ENCODE results near the gene RNF150. TPM values are rescaled to one million over a fixed set of nuclear protein-coding genes. Genes with fewer than 3 reads are reported as not detected.

RNF150 gene
- 0.39 and 0.43 TPM in 2 replicates for total RNA-seq

DNA sequence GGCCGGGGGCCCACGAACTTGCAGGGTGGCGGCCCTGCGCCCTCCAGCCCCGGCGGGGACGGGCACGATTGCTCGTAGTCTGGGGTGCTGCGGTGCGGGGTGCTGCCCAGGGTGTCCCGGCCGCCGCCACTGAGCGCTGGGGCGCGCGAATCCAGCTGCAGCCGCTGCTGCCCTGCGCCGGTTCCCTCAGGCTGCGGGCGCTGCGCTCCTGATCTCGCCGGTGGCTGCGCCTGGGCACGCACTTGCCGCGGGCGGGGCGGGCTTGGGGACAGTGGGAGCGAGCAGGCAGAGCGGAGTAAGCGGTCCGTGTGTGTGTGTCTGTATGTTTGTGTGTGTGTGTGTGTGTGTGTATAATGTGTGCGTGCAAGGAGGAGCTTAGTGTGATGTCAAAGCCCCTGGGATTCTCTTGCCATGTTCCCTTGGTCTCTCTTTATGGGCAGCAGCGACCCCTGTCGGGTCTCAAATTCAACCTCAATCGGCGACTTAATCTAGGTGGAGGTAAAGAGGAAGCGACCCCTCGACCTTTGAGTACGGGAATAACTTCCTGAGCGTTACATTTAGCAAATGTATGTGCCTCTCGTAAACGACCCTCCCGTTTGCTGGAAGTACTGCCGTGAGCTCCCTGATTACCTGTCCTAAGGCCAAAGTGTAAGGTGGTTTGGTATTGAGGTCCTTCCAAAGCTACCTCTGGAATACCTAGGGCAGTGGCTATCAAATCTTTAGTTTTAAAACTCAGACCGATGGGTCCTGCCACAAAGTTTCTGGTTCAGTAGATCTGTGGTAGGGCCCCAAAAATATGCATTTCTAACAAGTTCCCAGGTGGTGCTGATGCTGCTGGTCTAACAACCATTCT, at the start of gene RNF150:
Gene RNF150 (minus strand): TSS at position 324 of the 853 bp plus-strand sequence.

Other genes with a start within 250 kb of the RNF150 start
- 13.8 and 16.9 TPM in 2 replicates for gene ZNF330, start 87.4 kb upstream of the RNF150 start, total RNA-seq